Smooth muscle cell (in vitro differentiated cells): ENCODE data around the gene PDGFA. TPM values are rescaled to one million over a fixed set of nuclear protein-coding genes. Genes with fewer than 3 reads are reported as not detected.

Experiments used
- DNase-seq: peaks from one replicate; lab custom pipeline; 2025; ENCODE audit not compliant: unreplicated experiment; lab: John Stamatoyannopoulos, UW
- H2AFZ ChIP-seq: fragments of 200-600 bp; sonication (generic); 2 replicates; pipeline ENCODE4 v1.6.0; 2016; ENCODE audit warnings: antibody characterized with exemption, low read depth, mild to moderate bottlenecking
- H3F3A ChIP-seq: fragments of 200-600 bp; sonication (generic); 2 replicates; pipeline ENCODE4 v1.6.0; 2017; ENCODE audit warnings: antibody characterized with exemption, low read depth
- H3K27ac ChIP-seq: fragments of 200-600 bp; sonication (generic); 2 replicates; pipeline ENCODE4 v1.5.1; 2016; ENCODE audit warnings: low read depth, mild to moderate bottlenecking
- H3K27me3 ChIP-seq: fragments of 200-600 bp; sonication (generic); 2 replicates; pipeline ENCODE4 v1.6.1; 2016; ENCODE audit warnings: low read depth, mild to moderate bottlenecking
- H3K36me3 ChIP-seq: fragments of 200-600 bp; sonication (generic); 2 replicates; pipeline ENCODE4 v1.5.1; 2016; ENCODE audit warnings: low read depth
- H3K4me1 ChIP-seq: fragments of 200-600 bp; sonication (generic); 2 replicates; pipeline ENCODE4 v1.5.1; 2016; ENCODE audit warnings: low read depth
- H3K4me2 ChIP-seq: fragments of 200-600 bp; sonication (generic); 2 replicates; pipeline ENCODE4 v1.6.0; 2016; ENCODE audit warnings: mild to moderate bottlenecking
- H3K4me3 ChIP-seq: fragments of 200-600 bp; sonication (generic); 2 replicates; pipeline ENCODE4 v1.5.1; 2016; ENCODE audit warnings: mild to moderate bottlenecking
- H3K79me2 ChIP-seq: fragments of 200-600 bp; sonication (generic); 2 replicates; pipeline ENCODE4 v1.6.0; 2016; ENCODE audit warnings: low read depth, mild to moderate bottlenecking
- H3K9ac ChIP-seq: fragments of 200-600 bp; sonication (generic); 2 replicates; pipeline ENCODE4 v1.6.0; 2016; ENCODE audit warnings: low read depth
- H3K9me3 ChIP-seq: fragments of 200-600 bp; sonication (generic); replicated peaks from 2 replicates; pipeline ENCODE4 v1.5.1; 2016; ENCODE audit warnings: low read depth
- H4K20me1 ChIP-seq: fragments of 200-600 bp; sonication (generic); 2 replicates; pipeline ENCODE4 v1.6.0; 2016; ENCODE audit warnings: low read depth
- WGBS: methylation state at CpG from one replicate; pipeline ENCODE4 v1.1.7; 2016; ENCODE audit warnings: low lambda C conversion rate; 5-methylcytosine and 5-hydroxymethylcytosine counted together
- polyA plus RNA-seq: library from polyadenylated mRNA; unstranded; fragments of >200 nt; fragmentation: Nextera tagmentation; extraction: Ambion mirVana; gene quantifications from 2 replicates; pipeline ENCODE4 v1.2.1, GENCODE V29; 2016
- total RNA-seq: library from RNA; depleted of rRNA; stranded (reverse); fragments of >200 nt; gene quantifications from 2 replicates; pipeline ENCODE4 v1.2.3, GENCODE V29; 2014
- TF ChIP-seq, protein P1 (sequence below): fragments of 200-600 bp; sonication (generic); IDR thresholded peaks from 2 replicates; pipeline ENCODE4 v1.5.1; 2017; ENCODE audit warnings: borderline replicate concordance, mild to moderate bottlenecking, antibody characterized with exemption; ENCODE audit not compliant: insufficient read depth, poor library complexity, severe bottlenecking

PDGFA gene
- total and polyA plus RNA-seq, 2 experiments from 2014 or later, result 32.0 to 68.1 TPM

GRCh38 chr7:525740-526139 lies 6.1 kb upstream of the PDGFA start:
- no peak overlapping the region for H3K4me3 ChIP-seq
- no peak overlapping the region for H3K4me2 ChIP-seq
- no peaks in the 10 kb centered on the region for H3K27me3 ChIP-seq
- TF ChIP-seq, protein P1, sequence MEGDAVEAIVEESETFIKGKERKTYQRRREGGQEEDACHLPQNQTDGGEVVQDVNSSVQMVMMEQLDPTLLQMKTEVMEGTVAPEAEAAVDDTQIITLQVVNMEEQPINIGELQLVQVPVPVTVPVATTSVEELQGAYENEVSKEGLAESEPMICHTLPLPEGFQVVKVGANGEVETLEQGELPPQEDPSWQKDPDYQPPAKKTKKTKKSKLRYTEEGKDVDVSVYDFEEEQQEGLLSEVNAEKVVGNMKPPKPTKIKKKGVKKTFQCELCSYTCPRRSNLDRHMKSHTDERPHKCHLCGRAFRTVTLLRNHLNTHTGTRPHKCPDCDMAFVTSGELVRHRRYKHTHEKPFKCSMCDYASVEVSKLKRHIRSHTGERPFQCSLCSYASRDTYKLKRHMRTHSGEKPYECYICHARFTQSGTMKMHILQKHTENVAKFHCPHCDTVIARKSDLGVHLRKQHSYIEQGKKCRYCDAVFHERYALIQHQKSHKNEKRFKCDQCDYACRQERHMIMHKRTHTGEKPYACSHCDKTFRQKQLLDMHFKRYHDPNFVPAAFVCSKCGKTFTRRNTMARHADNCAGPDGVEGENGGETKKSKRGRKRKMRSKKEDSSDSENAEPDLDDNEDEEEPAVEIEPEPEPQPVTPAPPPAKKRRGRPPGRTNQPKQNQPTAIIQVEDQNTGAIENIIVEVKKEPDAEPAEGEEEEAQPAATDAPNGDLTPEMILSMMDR, result no peak
- H3K79me2 ChIP-seq, result peaks cover 4% of the 10 kb centered on the region
- no peak for DNase-seq
- 63% methylated on average over 12 of the region's 12 CpGs for WGBS
- peaks cover 19% of the 10 kb centered on the region for H3K4me1 ChIP-seq
- no peak overlapping the region for H3K9ac ChIP-seq
- H4K20me1 ChIP-seq, result no peaks in the 10 kb centered on the region
- H2AFZ ChIP-seq, result no peak overlapping the region
- peaks cover 5% of the 10 kb centered on the region for H3F3A ChIP-seq
- H3K36me3 ChIP-seq, result no peaks in the 10 kb centered on the region
- H3K27ac ChIP-seq, result no peak overlapping the region
- no peaks in the 10 kb centered on the region for H3K9me3 ChIP-seq

- no peak overlapping the region for H3K4me3 ChIP-seq
- H3K27ac ChIP-seq, result no peak overlapping the region
- H3K79me2 ChIP-seq, result peaks cover 4% of the 10 kb centered on the region
- DNase-seq, result no peak
- no peak overlapping the region for H2AFZ ChIP-seq
- no peak overlapping the region for H3K9ac ChIP-seq
- H3K36me3 ChIP-seq, result no peaks in the 10 kb centered on the region
- H3F3A ChIP-seq, result peaks cover 5% of the 10 kb centered on the region
- H3K4me1 ChIP-seq, result peaks cover 19% of the 10 kb centered on the region
- no peak overlapping the region for H3K4me2 ChIP-seq
- WGBS, result 95% methylated on average over 9 of the region's 9 CpGs
- H3K9me3 ChIP-seq, result no peaks in the 10 kb centered on the region
- H4K20me1 ChIP-seq, result no peaks in the 10 kb centered on the region
- H3K27me3 ChIP-seq, result no peaks in the 10 kb centered on the region
- TF ChIP-seq, protein P1, result no peak
Observed at GRCh38 chr7:524800-525199, 5.2 kb upstream of the PDGFA start.

- Histone ChIP-seq H3K4me2 (no peak overlapping the region), H3K4me3 (no peak overlapping the region), H2AFZ (no peak overlapping the region), H3K4me1 (peaks cover 19% of the 10 kb centered on the region), H4K20me1 (peaks cover 4% of the 10 kb centered on the region), H3K27me3 (no peaks in the 10 kb centered on the region), H3K27ac (no peak overlapping the region), H3K79me2 (peaks cover 10% of the 10 kb centered on the region), H3K9ac (no peak overlapping the region), H3F3A (peaks cover 8% of the 10 kb centered on the region), H3K9me3 (no peaks in the 10 kb centered on the region), H3K36me3 (no peaks in the 10 kb centered on the region)
- DNase-seq, result no peak
- 68% methylated on average over 28 of the region's 28 CpGs for WGBS
- TF ChIP-seq, protein P1, result no peak
Observed at GRCh38 chr7:523347-524336, 4.0 kb upstream of the PDGFA start.
